ENCODE measurements around the gene TMEM115. TPM values are rescaled to one million over a fixed set of nuclear protein-coding genes. Genes with fewer than 3 reads are reported as not detected.
A peak's percentile ranks its signal among the peaks of the same experiment; 100 is the strongest.

The TMEM115 gene
- total and polyA plus RNA-seq, 7 donors = 20.4 to 49.6 (median 29.1) TPM

- TF ChIP-seq, protein P1, sequence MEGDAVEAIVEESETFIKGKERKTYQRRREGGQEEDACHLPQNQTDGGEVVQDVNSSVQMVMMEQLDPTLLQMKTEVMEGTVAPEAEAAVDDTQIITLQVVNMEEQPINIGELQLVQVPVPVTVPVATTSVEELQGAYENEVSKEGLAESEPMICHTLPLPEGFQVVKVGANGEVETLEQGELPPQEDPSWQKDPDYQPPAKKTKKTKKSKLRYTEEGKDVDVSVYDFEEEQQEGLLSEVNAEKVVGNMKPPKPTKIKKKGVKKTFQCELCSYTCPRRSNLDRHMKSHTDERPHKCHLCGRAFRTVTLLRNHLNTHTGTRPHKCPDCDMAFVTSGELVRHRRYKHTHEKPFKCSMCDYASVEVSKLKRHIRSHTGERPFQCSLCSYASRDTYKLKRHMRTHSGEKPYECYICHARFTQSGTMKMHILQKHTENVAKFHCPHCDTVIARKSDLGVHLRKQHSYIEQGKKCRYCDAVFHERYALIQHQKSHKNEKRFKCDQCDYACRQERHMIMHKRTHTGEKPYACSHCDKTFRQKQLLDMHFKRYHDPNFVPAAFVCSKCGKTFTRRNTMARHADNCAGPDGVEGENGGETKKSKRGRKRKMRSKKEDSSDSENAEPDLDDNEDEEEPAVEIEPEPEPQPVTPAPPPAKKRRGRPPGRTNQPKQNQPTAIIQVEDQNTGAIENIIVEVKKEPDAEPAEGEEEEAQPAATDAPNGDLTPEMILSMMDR (IDR thresholded peaks at IDR 0.05) = no peak
- ATAC-seq = peak in 3 of 4 donors; percentile 21 to 44 (median 39)
- DNase-seq = peak in 1 of 2 donors; percentile 67
- peak overlapping the region; percentile 82 for H3K4me3 ChIP-seq
- no peaks in the 10 kb centered on the region for H3K27me3 ChIP-seq (ENCODE audit: insufficient read depth in 3 of 3, low read length in 2 of 3)
- H3K9me3 ChIP-seq = no peaks in the 10 kb centered on the region
- H3K4me1 ChIP-seq = peaks cover 50% of the 10 kb centered on the region
- WGBS, 3 donors = 13 to 31% (median 18%) methylated on average over 5 of the region's 5 CpGs
- peaks cover 5 to 47% of the 10 kb centered on the region in 2 donors for H3K36me3 ChIP-seq (ENCODE audit: insufficient read depth in 1 of 2, low read depth in 1 of 2)
- intact Hi-C loops (cut with DNase I) = no loop called here
- peak overlapping the region; percentile 95 for H3K27ac ChIP-seq
These were observed 2.8 kb downstream of the TMEM115 start for GRCh38 chr3:50356553-50356952.

DNA sequence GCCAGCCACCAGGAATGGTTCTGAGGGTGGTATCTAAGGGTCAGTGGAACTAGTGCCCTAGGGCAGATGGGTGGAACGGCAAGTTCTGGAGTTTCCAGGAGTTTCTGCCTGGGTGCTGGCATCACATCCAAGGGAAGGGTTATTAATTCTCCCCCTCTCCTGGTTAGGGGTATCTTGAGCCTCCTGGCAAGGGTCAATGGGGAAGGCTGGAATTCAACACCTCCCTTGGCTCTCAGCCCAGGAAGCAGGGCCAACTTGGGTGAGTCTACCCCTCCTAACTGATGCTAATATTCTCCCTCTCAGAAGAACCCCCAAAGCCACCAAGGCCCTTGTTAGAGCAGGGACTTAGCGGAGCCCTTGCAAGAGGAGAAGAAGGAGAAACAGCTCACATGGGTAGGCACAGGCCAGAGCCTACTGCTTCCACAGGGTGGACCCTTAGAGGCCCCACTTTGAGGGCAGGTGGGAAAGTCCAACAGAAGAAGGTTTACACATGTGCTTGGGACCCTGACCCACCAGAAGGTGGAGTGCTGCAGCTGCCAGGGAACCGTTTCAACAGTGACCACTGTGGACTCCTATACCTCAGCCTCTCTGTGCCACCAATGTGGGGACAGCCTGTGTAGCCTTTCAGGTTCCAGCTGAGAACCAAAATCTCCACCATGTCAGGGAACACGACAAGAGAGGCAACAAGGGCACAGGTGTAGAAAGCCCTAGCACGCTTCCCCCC lies 3.3 kb downstream of the TMEM115 start:
- peaks cover 55% of the 10 kb centered on the region for H3K4me1 ChIP-seq
- TF ChIP-seq, protein P1 (IDR thresholded peaks at IDR 0.05) = no peak
- no peaks in the 10 kb centered on the region for H3K27me3 ChIP-seq (ENCODE audit: insufficient read depth in 3 of 3, low read length in 2 of 3)
- peaks cover 5 to 47% of the 10 kb centered on the region in 2 donors for H3K36me3 ChIP-seq (ENCODE audit: insufficient read depth in 1 of 2, low read depth in 1 of 2)
- intact Hi-C loops (cut with DNase I) = no loop called here
- peak overlapping the region; percentile 95 for H3K27ac ChIP-seq
- no peak for ATAC-seq
- peak overlapping the region; percentile 82 for H3K4me3 ChIP-seq
- no peaks in the 10 kb centered on the region for H3K9me3 ChIP-seq
- no peak for DNase-seq
- WGBS, 3 donors = 33 to 48% (median 36%) methylated on average over 5 of the region's 5 CpGs

DNA sequence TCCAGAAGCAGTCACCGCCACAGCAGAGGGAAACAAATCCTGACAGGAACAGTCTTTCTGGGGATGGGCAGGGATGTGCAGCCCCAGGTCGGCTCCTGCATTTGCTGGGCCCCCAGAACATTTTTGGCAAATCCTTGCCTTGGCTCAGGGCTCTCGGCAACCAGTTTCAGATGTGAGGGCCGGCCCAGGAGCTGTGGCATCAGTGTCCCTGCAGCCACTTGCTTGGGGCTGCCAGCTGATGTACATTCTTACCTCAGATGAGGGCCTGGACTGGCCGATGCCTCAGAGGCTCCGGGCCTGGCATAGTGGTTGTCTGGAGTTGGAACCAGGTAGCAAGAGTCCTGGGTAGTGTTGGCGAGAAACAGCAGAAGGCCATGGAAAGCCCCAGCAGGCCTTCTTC lies 4.5 kb downstream of the TMEM115 start:
- TF ChIP-seq, protein P1 (IDR thresholded peaks at IDR 0.05) = no peak
- H3K4me1 ChIP-seq = peaks cover 55% of the 10 kb centered on the region
- peaks cover 5 to 47% of the 10 kb centered on the region in 2 donors for H3K36me3 ChIP-seq (ENCODE audit: insufficient read depth in 1 of 2, low read depth in 1 of 2)
- WGBS, 3 donors = 71 to 81% (median 75%) methylated on average over 7 of the region's 7 CpGs
- no peak overlapping the region for H3K4me3 ChIP-seq
- no peaks in the 10 kb centered on the region for H3K9me3 ChIP-seq
- no peaks in the 10 kb centered on the region for H3K27me3 ChIP-seq (ENCODE audit: insufficient read depth in 3 of 3, low read length in 2 of 3)
- no peak overlapping the region for H3K27ac ChIP-seq
- intact Hi-C loops (cut with DNase I) = no loop called here
- DNase-seq = no peak
- ATAC-seq = no peak

DNA sequence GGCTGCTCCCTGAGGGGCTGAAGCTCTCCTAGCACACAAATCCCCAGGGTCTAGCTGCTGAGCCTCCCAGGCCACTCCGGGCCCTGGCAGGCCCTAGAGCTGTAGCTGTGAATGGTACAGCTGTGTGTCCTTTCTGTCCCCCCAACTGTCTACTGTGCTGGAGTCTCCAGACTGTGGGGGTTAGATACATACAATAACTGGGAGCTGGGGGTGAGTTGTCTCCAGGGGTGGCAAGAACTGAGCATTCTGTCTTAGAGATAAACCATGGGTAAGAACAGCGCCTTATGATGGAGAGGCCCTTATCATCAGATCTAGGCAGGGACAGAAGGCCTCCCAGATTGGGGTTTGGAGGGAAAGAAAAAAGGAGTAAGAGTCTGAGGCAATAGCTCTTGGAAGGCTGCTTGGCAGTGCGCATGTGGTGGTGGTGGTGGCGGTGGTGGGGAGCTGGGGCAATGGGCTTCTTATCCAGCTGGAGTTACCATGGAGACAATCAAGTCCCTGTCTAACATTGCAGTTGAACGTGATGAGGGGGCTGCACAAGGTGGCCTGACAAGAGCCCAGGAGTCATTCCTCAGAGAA lies 5.0 kb downstream of the TMEM115 start:
- no peak for DNase-seq
- WGBS, 3 donors = 74 to 79% (median 75%) methylated on average over 5 of the region's 5 CpGs
- TF ChIP-seq, protein P1 (IDR thresholded peaks at IDR 0.05) = no peak
- Histone ChIP-seq H3K4me1 (peaks cover 61% of the 10 kb centered on the region), H3K36me3 (ENCODE audit: insufficient read depth in 1 of 2, low read depth in 1 of 2) (peaks cover 5 to 47% of the 10 kb centered on the region in 2 donors), H3K9me3 (no peaks in the 10 kb centered on the region), H3K27me3 (ENCODE audit: insufficient read depth in 3 of 3, low read length in 2 of 3) (no peaks in the 10 kb centered on the region), H3K4me3 (no peak overlapping the region), H3K27ac (no peak overlapping the region)
- intact Hi-C loops (cut with DNase I) = no loop called here
- no peak for ATAC-seq

Measured in psoas muscle (tissue), 8 donors.